A549 (cell line): ENCODE data around the gene GNA12.

Experiments used
- BCL3 ChIP-seq: fragments of >200 bp; sonication (Bioruptor Twin); formaldehyde crosslinking; IDR thresholded peaks from 3 replicates; pipeline ENCODE4 v1.6.1; 2016
- CTCF ChIP-seq: fragments of >200 bp; sonication (Bioruptor Twin); formaldehyde crosslinking; IDR thresholded peaks from 3 replicates; pipeline ENCODE4 v1.5.1; 2016
- EP300 ChIP-seq, 2 experiments: fragments of >200 bp; sonication (Bioruptor Twin); formaldehyde crosslinking; IDR thresholded peaks; 2 replicates in 1 of 2; 3 replicates in 1 of 2; pipeline ENCODE4 v1.6.1; 2016 to 2017
- HOXA7 ChIP-seq: fragments of 250-450 bp; sonication (Bioruptor Pico); IDR thresholded peaks from 2 replicates; pipeline ENCODE4 v1.5.0; 2020; ENCODE audit warnings: mild to moderate bottlenecking, moderate library complexity
- JUNB ChIP-seq: fragments of >200 bp; sonication (Bioruptor Twin); formaldehyde crosslinking; IDR thresholded peaks from 2 replicates; pipeline ENCODE4 v1.6.1; 2016
- POLR2A ChIP-seq: IDR thresholded peaks from 2 replicates; pipeline ENCODE4 v1.6.1; 2012; ENCODE audit warnings: mild to moderate bottlenecking, low read length
- RAD21 ChIP-seq, 2 experiments: fragments of >200 bp in 1 of 2; sonication (Bioruptor Twin) in 1 of 2; formaldehyde crosslinking in 1 of 2; IDR thresholded peaks in 1 of 2; conservative IDR thresholded peaks in 1 of 2; 2 replicates in 1 of 2; 3 replicates in 1 of 2; pipeline ENCODE4 v1.6.1; 2012 to 2018; ENCODE audit warnings: inconsistent platforms in 1 of 2
- TF ChIP-seq, protein P1 (sequence below): fragments of 450-650 bp; IDR thresholded peaks from 2 replicates; pipeline ENCODE4 v1.6.1; 2014; ENCODE audit warnings: antibody characterized with exemption
- TF ChIP-seq, protein P2 (sequence below): fragments of 250-450 bp; sonication (Bioruptor Pico); IDR thresholded peaks from 2 replicates; pipeline ENCODE4 v1.5.0; 2021; ENCODE audit warnings: mild to moderate bottlenecking, moderate library complexity, borderline replicate concordance

DNA sequence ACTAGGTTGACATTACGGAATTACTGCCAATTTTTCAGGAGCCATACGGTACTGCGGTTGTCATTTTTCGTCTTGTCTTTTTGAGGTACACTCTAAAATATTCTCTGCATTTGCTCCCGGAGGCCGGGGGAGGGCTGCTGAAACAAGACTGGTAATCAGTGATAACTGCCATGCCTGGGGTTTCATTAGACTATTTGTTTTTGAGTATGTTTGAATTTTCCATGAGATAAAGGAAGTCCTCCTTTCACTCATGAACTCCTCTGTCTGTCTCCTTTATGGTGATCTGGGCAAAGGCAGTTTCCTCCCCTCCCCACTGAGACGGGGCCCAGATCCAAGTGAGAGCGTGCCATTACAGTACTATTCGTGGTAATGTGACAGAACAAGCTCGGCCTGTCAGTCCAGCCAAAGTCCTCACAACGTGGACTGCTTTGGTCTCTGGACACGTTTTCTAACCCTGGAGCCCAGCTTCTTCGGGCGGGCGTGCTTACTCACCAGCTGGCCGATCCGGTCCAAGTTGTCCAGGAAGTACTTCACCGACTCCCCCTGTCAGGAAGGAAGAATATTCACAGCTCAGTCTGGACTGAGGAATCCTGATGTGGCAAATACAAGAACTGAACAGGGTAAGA, 111.0 kb downstream of the GNA12 start:
- TF ChIP-seq, protein P1, sequence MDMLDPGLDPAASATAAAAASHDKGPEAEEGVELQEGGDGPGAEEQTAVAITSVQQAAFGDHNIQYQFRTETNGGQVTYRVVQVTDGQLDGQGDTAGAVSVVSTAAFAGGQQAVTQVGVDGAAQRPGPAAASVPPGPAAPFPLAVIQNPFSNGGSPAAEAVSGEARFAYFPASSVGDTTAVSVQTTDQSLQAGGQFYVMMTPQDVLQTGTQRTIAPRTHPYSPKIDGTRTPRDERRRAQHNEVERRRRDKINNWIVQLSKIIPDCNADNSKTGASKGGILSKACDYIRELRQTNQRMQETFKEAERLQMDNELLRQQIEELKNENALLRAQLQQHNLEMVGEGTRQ = no peak
- TF ChIP-seq JUNB (no peak), CTCF (no peak), BCL3 (no peak), EP300 (IDR thresholded peaks at IDR 0.05) (no peak), RAD21 (conservative IDR thresholded peaks at IDR 0.05 in 1 of 2, IDR thresholded peaks at IDR 0.05 in 1 of 2) (no peak), POLR2A (no peak), HOXA7 (no peak)
- TF ChIP-seq, protein P2, sequence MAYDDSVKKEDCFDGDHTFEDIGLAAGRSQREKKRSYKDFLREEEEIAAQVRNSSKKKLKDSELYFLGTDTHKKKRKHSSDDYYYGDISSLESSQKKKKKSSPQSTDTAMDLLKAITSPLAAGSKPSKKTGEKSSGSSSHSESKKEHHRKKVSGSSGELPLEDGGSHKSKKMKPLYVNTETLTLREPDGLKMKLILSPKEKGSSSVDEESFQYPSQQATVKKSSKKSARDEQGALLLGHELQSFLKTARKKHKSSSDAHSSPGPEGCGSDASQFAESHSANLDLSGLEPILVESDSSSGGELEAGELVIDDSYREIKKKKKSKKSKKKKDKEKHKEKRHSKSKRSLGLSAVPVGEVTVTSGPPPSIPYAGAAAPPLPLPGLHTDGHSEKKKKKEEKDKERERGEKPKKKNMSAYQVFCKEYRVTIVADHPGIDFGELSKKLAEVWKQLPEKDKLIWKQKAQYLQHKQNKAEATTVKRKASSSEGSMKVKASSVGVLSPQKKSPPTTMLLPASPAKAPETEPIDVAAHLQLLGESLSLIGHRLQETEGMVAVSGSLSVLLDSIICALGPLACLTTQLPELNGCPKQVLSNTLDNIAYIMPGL (CRISPR knock-in tag) = no peak
